T-helper 22 cell (primary cell): ENCODE results near the gene COA7.
"Not testable (repeated sequence)": the region's sequence is repeated elsewhere in the genome, so short reads cannot be mapped to it uniquely, and the experiment has no call there.

ENCODE experiments used
- DNase-seq: peaks from one replicate; pipeline ENCODE4 v3.0.0-alpha.2; 2020; ENCODE audit warnings: low read depth

Gene COA7

DNA sequence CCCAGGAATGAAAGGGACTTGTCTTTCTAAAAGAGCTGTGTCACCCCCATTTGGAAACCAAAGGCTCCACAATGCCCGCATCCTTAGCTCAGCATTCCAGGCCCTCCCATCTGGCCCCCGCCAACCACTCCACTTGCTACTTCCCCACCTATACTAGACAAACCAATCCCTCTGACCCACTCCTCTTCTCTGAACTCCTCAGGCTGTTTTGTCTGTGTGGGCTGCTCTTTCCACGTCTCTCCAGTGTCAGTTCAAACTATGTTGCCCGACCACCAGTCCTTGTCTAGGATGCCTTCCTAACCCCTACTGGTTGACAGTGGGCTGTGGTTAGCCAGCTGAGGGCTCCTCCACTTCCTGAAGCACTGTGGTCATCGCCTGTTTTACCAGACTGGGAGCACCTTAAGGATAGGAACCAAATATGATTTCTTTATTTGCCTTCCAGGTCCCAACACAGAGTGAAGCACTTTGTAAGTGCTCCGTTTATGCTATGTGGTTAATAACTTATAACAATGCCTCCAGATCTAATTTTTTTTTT, 8.1 kb upstream of the COA7 start:
- no peak for DNase-seq

- DNase-seq = peak; percentile 71
Observed at GRCh38 chr1:52702886-52703787, 5.0 kb upstream of the COA7 start.

DNA sequence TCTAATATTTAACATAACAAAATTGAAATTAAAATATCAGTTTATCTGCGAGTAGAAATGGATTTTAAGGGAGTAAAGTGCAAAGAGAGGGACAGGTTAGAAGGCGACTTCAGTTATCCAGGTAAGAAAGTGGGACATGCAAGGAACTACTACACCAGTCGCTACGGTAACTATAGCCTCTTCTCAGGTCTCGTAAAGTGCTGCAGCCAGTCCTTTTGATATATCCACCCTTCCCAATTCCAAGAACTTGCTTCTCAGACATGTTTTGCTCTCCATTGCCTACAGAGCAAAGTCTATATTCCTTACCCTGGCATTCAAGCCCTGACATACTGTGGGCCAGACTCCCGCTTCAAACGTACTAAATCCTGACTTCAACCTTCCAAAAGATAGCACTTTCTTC, 2.5 kb downstream of the COA7 start:
- no peak for DNase-seq

- DNase-seq = no peak
Observed at GRCh38 chr1:52693843-52694242, 4.3 kb downstream of the COA7 start.

- DNase-seq = not testable (repeated sequence)
Observed at GRCh38 chr1:52693351-52693750, 4.8 kb downstream of the COA7 start.

DNA sequence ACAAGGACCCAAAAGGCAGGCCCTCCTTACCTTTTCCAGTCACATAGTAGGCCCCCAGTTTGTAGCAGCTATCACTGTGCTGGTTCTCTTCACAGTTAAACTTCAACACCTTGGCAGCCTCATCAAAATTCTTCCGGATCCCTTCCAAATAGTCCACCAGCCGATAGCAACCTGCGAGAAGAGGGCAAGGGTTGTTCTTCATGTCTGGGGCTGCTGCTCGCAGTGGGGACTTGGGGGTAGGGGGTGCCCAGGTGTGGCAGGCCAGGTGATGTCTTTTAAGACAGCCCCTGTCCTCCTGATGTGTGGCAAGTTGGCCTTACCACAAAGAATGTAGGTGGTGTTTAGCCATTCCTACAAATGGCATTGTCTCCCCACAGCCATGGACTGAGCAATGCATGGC, 5.5 kb downstream of the COA7 start:
- no peak for DNase-seq

DNA sequence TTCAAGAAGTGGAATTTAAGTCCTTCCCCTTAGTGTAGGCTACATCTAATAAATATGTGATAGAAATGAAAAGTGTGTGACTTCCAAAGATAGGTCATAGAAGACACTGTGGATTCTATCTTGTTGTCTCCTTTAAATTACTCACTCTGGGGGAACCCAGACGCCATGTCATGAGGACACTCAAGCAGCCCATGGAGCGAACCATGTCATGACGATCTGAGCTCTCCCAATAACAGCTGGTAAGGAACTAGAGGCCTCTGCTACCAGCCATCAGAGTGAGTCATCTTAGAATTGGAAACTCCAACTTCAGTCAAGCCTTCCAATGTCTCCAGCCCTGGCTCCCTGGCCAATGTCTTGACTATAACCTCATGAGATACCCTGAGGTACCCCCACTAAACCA, 6.3 kb downstream of the COA7 start:
- DNase-seq = no peak

DNA sequence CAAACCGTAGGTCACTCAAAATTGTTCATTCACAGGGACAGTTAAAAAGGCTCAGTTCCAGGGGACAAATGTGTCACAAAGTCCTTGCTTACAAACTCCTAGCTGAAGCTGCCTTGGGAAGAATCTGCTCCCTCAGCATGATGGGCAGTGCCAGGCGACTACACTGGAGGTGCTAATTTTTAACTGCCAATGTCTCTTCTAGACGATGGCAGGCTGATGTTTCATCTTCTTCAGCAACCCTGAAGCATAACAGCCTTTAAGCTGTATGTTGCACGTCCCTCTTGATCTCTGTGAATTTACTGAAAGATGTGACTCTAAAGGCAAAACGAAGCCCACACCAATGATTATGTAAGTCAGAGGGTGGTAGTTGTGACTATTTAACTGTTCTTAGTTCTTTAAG, 11.3 kb downstream of the COA7 start:
- DNase-seq = no peak

DNA sequence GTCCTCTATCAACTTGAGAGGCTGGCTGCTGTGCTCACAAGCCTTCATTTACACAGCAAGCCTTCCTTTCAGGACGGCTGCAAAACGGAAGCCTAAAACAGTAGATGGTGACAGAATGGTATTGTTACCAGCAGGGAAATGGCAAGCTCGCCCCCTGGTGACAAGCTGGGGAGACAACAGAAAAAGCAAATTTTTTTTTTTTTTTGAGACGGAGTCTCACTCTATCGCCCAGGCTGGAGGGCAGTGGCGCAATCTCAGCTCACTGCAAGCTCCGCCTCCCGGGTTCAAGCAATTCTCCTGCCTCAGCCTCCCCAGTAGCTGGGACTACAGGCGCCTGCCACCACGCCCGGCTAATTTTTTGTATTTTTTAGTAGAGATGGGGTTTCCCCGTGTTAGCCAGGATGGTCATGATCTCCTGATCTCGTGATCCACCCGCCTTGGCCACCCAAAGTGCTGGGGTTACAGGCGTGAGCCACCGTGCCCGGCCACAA, 11.8 kb downstream of the COA7 start:
- DNase-seq = peak; percentile 43

DNA sequence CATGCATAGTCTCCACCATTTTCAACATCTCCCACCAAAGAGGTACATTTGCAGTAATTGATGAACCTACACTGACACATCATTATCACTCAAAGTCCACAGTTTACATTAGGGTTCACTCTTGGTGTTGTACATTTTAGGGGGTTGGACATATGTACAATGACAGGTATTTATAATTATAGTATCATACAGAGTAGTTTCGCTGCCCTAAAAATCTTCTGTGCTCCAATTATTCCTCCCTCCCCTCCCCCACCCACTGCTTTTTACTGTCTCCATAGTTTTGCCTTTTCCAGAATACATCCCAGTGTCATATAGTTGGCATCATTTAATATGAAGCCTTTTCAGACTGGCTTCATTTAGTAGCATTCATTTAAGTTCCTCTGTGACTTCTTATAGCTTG, 13.6 kb downstream of the COA7 start:
- no peak for DNase-seq

- no peak for DNase-seq
Observed at GRCh38 chr1:52683367-52683940, 14.7 kb downstream of the COA7 start.

GRCh38 chr1:52681136-52681535, 17.0 kb downstream of the COA7 start:
- no peak for DNase-seq

GRCh38 chr1:52680353-52680752, 17.8 kb downstream of the COA7 start:
- DNase-seq = no peak

GRCh38 chr1:52679498-52679897, 18.6 kb downstream of the COA7 start:
- DNase-seq = no peak

DNA sequence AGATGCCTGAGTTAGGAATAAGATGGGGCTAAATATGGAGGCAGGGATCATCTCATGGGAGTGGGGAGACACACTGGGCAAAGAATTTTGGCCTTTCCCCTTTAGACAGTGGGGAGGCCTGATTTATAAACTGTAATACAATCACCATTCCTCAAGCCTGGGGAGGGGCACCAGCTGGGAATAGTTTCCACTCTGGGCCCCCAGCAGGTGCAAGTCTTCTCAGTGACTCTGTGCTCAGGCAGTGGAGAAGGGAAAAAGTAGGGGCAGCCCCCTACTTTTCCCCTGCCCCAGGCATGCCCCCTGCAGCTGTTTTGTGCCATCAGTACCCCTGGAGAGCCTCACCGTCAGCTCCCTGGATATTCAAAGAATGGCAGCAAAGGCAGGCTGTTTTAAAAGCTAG, 19.1 kb downstream of the COA7 start:
- DNase-seq = no peak

DNA sequence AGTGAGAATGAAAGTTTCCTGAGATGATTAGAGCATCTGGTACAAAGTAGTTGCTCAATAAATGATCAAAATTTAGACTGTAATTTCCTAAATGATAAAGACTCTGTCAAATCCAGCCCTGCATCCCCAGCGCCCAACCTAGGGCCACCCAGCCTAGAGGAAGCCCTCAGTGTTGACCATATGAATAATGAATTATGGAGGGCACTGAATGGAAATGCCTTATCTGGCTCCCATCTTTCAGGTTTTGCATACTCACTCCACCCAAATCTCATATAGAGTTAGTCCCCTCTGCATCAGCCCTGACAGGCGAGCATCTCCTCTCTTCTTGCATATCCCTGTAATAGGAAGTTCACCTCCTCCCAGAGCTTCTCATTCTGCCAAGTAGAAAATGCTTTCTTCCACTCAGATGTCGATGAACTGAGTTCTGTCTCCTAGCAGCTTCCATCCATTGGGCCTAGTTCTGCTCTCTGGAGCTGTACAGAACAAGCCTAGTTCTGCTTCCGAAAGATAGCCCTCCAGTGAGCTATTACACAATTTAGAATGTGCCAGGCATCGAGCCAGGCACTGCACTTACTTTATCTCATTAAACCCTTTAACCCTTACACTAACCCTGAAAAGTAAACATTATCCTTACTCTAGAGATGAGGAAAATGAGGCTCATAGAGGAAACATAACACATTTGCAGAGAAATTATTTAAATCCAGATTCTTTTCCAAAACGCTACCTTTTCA, 20.9 kb downstream of the COA7 start:
- DNase-seq = no peak

DNA sequence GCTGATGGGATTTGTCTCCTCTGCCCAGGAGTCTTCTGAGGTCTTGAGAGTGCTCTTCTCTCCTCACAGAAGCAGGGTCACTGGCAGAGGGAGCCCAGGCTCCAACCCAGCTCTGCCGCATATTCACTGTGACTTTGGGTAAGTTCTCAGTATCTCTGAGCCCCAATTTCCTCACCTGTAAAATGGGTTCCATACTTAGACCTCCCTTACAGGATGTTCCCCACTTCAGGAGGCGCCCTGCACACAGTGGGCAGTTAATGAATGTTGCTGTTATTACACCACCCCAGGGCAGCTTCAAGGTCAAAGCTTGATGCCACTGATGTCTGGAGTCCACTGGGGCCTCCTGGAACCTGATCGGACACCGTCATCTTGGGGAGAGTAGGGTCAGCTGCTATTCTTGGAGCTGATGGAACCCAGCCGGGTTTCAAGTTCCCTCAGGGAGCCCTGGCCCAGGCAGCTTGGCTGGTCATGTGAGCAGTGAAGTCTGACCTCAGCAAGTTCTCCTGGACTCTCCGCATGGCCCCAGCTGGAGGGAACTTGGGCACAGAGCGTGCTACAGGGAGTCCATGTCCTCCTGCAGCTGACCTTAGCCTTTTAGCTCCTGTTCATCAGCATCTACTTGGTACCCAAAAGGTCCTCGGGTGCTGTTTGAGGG, 21.8 kb downstream of the COA7 start:
- no peak for DNase-seq

DNA sequence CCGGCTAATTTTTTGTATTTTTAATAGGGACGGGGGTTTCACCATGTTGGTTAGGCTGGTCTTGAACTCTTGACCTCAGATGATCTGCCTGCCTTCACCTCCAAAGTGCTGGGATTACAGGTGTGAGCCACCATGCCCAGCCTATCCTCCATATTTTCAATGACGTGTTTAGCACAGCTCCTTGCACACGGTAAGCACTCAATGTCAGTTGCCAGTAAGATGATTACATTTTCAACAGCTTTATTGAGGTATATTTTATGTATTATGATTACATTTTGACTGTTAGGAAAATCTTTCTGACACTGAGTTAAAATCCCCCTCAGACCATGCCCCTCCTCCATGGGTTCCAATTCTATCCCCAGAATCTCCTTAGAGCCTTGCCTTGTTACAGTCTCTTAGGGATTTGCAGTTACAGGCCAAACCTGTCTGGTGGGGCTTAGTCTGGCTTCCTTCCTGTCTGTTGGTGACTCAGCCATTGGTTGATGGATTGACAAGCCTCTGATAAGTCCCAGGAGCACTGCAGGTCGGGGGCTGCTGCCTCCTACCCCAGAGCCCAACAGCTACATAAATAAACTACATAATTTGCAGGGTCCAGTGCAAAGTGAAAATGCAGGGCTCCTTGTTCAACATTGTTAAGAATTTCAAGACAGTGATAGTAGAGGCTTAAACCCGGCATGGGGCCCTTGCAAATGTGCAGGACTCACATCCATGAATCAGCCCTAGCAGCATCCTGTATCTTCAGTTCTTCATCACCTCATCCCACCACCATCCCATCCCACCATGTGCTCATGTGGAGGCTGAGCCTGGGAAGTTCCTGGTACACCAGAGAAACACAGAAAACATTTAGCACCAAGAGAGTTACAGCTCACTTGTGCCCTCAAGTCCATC, 23.4 kb downstream of the COA7 start:
- no peak for DNase-seq

DNA sequence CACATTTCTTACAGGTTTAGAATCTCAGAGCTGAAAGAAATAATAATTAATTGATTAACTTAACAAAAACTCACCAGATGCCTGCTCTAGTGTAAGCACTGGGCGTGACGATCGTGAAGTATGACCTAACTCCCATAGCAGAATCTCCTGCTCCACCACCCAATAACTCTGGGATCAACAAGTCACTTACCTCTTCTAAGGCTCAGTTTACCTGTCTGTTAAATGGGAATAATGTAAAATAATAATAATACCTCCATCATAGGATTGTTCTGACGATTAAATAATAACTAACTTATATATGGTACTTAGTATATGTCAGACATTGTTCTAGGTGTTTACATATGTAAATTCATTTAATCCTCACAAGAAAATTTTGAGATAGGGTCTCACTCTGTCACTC, 24.6 kb downstream of the COA7 start:
- no peak for DNase-seq

GRCh38 chr1:52672946-52673345, 25.2 kb downstream of the COA7 start:
- DNase-seq = no peak

DNA sequence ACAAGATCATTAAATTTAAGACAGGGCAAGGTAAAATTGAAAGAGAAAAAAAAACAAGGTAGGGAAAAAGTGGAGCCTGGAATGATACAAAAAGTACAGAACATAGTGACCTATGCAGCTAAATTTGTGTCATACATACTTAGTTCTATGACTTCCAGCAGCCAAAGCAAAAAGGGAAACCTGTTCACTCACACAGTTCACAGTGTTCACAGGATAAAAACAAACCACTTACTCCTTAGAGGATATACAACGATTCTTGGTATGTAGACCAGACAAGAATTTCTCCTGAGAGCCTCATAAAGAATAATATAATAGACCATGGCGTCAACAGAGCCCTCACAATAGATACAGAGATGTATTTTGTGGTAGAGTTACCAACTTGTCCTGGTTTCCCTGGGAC, 27.5 kb downstream of the COA7 start:
- no peak for DNase-seq
